HTR-8/SVneo (cell line): ENCODE data around the gene BAHD1.

Experiments used
- DNase-seq: peaks from one replicate; pipeline ENCODE4 v3.0.0; 2011; ENCODE audit warnings: low spot score, mixed read lengths; ENCODE audit not compliant: insufficient read length
- FAIRE-seq: peaks from 2 replicates; lab custom pipeline; 2011; peaks lifted over from hg19 to GRCh38; lab: Jason Lieb, UNC

BAHD1 gene

DNA sequence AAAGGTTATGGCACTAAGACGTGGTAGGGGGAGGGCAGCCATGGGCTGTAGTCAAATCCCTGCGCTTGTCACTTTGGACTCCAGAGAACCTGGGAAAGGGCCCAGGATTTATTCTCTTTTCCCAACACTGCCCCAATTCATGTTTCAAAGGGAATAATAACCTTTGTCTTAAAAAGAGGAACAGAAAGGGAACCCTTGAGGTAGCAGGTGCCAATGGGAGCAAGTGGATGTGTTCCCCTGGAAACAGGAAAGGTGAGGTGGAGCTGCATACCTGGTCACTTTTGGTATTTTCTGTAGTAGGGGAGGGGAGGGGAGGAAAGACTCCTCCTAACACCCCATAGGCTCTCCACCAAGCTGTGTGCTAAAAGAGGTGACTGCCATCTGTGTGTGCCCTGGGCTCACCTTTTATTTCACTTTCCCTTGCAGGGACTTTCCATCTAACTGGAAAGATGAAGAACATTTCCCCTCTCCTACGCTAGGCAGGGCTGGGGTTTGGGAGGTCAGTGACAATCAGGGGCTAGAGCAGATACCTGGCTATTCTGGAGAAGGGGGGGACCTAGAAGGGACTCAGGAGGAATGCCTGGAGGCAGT is 23.9 kb downstream of the BAHD1 start:
- DNase-seq (no peak), FAIRE-seq (no peak)

DNA sequence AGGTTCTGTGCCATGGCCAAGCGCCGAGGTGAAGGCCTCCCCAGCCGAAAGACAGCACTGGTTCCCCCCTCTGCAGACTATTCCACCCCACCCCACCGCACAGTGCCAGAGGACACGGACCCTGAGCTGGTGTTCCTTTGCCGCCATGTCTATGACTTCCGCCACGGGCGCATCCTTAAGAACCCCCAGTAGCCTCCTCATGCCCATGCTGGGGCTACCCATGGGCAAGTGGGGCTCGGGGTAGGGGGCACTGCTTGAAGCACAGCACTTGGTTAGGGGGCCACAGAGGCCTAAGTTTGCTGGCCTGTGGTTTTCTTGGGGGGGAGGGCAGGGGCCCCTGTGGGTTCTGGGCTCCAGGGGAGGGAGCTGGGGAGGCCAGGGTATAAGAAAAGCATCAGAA is 25.2 kb downstream of the BAHD1 start:
- DNase-seq (no peak), FAIRE-seq (no peak)

DNA sequence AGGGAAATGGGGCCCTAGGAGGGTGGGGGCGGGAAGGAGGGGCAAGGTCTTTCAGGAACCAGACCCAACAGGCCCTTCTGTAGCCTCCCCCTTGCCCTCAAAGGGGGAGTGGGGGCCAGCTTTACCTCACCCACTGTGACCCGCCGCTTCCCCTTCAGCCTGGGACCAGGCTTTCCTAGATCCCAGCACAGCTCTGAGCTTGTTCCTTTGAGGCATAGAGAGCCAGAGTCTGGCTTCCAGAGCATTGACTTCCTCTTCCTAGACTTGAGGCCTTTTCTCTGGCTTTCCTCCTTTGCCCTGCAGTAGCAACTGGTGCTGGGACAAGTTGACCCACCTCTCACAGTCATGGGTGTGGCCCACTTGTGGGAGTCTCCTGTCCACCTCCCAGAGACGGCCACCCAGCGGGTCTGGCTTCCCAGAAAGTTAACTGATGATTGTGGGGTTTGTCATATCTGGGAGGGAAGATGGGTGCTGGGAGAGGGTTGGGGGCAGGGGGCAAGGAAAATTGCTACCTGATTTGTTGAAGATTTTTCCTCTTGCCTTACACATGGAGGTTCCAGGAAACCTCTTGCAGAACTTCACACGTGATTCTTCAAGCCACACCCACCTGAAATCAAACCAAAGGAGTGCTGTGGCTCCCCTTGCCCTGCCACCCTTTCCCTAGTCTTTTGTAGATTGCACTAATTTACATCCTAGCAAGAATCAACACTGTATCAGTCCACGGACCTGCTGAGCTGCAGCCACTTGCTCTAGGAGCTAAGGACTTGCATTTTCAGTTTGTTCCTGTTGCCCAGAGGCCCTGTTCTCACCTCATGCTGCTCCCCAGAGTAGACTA is 25.9 kb downstream of the BAHD1 start:
- no peak for DNase-seq
- no peak for FAIRE-seq

DNA sequence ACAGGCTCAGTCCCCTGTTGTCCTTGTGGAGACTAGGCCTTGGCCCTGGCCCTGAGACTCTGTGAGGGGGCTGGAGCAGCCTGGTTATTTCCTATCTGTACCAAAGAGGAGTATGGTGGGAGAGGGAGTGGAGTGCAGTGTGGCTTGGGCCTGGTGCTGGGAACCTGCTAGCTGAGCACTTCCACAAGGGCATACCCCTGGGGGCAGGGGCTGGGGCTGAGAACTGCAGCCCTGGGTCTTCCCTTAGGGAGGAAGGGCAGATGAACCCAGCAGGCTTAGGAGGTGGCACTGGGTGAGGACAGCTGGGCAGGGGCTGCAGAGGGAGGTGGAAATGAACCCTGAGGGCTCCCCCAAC is 26.5 kb downstream of the BAHD1 start:
- no peak for FAIRE-seq
- no peak for DNase-seq

DNA sequence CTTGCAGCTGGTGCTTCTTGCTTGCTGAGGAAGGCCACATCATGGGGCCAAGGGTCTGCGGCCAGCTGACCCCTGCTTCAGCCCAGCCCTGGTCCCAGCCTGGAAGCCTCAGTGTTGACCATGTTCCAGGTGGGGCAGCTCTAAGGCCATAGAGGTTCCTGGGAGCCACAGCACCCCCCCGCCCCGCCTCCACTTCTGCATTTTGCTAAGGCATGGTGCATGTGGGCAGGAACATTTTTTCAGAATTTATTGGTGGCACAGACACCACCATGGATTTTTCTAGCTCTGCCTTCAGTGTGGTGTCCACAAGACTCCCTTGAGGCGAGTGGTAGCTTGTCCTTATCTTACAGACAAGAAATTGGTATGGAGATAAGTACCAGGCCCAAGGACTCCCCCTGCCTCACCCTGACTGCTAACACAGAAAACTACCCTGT is 28.2 kb downstream of the BAHD1 start:
- no peak for FAIRE-seq
- DNase-seq = no peak

DNA sequence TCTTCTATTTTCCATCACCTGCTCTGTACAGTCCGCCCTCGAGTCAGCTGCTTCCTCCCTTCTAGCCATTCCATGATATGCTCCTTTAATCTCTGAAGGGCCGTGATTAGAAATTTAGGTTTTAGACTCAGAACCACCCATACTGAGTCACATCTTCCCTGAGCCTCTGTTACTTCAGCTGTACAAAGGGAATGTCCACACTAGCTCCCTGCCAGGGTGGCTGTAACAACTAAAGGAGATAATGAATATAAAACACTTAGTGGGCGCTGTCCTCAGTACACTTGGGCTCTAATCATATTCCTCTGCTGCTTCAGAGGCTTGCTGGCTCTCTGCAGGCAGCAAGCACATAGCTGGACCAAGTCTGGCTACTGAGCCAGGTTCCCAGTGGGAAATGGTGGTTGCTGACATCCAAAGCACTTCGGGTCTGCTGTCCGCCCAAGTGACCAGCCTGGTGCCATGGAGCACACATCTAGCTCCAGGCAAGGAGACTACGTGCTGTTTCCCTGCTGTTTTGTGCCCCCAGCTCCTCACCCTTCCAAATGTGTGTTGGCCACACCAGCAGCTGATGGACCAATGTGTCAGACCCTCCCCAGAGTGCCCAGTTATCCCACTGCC is 29.1 kb downstream of the BAHD1 start:
- no peak for DNase-seq
- FAIRE-seq = no peak

DNA sequence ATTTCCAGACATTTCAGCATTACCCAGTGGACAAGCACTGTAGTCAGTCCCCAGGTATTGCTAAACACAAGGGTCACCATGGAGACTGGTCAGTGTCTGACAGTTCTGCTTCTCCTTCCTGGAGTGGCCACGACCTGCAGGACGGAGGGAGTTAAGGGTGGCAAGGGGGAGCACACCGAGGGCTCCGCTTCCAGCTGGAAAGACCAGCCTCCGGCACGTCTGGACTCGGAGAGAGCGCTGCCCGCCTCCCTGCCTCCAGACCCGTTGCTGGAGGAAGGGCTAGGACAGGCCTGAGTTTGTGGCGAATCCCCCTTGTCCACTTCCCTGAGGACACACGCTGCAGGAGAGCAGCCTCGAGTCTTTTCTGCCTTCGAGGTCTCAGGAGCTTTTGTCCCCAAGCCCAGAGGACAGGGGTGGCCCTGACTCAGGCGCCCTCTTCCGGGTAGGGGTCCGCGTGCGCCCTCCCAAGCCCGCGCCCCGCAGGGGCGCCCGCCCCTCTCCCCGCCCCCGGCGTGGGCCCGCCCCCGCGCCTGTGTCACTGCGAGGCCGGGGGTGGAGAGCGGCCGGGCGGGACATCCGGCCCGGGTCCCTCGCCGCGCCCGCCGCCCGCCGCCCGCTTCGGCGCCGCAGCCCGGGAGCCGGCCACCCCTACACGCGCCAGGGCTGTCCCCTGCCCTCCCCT is 29.8 kb downstream of the BAHD1 start, which contains the start of gene CHST14:
Gene CHST14, plus strand, starts transcription at position 562 of the 682 bp plus-strand sequence. CDS start 230 bp downstream, outside the sequence.
- FAIRE-seq = peak; percentile 69
- DNase-seq = peak; percentile 70

DNA sequence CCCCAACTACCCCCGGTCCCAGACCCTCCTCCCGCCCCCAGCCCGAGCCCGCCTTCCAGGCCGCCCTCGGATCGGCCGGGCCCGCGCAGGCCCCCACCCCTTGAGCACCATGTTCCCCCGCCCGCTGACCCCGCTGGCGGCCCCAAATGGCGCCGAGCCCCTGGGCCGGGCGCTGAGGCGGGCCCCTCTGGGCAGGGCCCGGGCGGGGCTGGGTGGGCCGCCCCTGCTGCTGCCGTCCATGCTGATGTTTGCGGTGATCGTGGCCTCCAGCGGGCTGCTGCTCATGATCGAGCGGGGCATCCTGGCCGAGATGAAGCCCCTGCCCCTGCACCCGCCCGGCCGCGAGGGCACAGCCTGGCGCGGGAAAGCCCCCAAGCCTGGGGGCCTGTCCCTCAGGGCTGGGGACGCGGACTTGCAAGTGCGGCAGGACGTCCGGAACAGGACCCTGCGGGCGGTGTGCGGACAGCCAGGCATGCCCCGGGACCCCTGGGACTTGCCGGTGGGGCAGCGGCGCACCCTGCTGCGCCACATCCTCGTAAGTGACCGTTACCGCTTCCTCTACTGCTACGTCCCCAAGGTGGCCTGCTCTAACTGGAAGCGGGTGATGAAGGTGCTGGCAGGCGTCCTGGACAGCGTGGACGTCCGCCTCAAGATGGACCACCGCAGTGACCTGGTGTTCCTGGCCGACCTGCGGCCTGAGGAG is 30.5 kb downstream of the BAHD1 start:
- FAIRE-seq = peak; percentile 64
- DNase-seq = no peak

DNA sequence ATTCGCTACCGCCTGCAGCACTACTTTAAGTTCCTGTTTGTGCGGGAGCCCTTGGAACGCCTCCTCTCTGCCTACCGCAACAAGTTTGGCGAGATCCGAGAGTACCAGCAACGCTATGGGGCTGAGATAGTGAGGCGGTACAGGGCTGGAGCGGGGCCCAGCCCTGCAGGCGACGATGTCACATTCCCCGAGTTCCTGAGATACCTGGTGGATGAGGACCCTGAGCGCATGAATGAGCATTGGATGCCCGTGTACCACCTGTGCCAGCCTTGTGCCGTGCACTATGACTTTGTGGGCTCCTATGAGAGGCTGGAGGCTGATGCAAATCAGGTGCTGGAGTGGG is 31.0 kb downstream of the BAHD1 start:
- peak; percentile 42 for FAIRE-seq
- no peak for DNase-seq

DNA sequence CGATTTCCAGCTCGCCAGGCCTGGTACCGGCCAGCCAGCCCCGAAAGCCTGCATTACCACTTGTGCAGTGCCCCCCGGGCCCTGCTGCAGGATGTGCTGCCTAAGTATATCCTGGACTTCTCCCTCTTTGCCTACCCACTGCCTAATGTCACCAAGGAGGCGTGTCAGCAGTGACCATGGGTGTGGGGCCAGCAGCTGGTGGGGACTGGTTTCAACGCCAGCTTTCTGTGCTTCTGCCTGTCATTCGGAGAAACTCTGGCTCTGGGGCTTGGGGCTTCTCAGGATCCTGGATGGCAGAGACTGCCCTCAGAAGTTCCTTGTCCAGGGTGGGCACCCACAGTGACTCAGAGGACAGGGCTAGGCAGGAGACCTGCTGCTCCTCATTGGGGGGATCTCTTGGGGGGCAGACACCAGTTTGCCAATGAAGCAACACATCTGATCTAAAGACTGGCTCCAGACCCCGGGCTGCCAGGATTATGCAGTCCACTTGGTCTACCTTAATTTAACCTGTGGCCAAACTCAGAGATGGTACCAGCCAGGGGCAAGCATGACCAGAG is 31.5 kb downstream of the BAHD1 start:
- FAIRE-seq = no peak
- no peak for DNase-seq

DNA sequence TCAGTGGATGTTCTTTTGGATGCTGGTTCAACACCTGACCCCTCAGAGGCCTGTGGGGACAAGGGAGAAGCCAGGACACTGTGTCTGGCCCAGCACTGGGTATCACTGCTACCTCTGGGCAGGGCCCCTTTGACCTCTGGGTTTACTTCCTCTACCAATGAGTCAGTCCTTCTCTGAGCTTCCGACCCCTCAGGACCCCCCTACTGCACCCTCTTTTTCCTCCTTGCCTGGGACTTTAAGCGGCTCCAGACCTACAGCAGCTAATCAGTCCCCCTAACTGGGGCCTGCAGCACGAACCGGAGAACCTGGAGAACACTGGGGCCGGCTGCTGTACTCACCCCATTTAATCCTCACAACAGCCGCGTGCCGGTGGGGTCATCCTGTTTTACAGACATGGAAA is 33.8 kb downstream of the BAHD1 start:
- FAIRE-seq = no peak
- no peak for DNase-seq

DNA sequence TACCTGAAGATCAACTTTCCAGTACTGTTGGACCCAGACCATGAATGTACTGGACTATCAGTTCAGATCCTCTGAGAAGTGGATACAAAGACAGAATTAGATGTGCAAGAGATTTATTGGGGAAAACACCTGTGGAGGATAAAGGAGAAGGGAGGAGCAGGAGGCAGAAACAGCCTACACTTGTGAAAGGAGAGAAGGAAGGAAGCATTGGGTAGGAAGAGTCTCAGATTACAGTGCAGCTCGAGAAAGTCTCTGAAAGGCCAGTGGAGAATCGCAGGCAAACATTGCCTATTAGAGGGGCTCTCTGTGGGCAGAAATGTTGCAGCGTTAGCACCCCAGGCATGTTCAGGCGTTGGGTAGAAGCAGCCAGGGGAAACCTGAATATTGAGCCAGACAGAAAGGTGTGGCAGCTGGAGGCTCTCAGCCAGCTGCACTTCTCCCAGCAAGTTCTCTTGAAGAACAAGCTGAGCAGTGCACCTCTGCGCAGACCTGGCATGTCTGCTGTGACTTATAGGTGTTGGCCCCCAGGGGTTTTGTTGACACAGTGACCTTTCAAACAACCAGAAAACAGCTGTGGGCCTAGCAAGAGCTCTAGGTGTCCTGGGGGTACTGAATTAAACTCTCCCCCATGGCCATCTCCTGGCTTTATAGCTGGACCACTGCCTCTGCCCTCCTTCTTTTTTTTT is 37.0 kb downstream of the BAHD1 start:
- FAIRE-seq = no peak
- DNase-seq = no peak

DNA sequence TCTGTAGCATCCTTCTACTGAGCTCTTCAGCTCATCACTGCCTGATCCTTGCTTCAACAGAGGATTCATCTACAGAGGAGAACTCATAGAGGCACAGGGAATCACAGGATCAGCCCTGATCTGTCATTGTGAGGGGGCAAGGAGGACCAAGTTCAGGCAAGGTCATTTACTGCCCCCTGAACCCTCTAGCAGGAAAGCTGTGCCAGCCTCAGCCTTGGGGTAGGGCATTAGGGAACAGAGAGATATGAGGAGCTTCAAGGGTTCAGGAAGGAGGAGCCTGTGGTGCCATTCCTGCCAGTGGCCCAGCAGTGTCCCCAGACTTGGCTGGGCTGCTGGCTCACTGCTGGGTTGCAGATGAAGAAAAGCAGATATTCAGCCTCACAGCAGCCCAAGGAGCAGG is 38.3 kb downstream of the BAHD1 start:
- FAIRE-seq = no peak
- DNase-seq = no peak

DNA sequence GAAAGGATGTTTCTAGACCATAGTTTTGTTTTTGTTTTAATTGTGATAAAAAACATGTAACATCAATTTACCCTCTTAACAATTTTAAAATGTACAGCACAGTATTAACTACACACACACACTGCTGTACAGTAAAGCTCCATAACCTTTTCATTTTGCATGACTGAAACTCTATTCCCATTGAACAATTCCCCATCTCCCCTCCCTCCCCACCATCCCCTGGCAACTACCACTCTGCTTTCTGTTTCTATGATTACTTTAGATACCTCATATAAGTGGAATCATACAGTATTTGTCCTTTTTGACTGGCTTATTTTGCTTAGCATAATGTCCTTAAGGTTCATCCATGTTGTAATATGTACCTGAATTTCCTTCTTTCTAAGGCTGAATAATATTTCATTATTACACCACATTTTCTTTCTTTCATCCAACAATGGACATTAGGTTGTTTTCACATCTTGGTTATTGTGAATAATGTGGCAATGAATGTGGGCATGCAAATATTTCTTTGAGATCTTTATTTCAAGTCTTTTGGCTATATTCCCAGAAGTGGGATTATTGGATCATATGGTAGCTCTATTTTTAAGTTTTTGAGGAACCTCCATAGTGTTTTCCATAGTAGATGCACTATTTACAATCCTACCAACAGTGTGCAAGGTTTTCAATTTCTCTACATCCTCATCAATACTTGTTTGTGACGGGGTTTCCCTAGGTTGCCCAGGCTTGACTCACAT is 40.8 kb downstream of the BAHD1 start:
- FAIRE-seq (no peak), DNase-seq (no peak)

DNA sequence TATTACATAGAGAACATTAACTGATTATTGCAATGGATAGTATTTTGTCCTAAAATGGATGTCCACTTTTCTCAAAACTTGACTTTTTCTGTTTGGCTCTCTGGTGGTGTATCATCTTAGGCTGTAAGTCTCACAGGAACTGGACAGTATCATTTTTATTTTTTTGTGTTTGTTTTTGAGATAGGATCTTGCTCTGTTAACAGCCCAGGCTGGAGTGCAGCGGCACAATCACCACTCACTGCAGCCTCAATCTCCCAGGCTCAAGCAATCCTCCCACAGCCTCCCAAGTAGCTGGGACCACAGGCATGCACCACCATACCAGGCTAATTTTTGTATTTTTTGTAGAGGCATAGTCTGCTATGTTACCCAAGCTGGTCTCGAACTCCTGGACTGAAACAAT is 43.2 kb downstream of the BAHD1 start:
- DNase-seq = no peak
- no peak for FAIRE-seq

DNA sequence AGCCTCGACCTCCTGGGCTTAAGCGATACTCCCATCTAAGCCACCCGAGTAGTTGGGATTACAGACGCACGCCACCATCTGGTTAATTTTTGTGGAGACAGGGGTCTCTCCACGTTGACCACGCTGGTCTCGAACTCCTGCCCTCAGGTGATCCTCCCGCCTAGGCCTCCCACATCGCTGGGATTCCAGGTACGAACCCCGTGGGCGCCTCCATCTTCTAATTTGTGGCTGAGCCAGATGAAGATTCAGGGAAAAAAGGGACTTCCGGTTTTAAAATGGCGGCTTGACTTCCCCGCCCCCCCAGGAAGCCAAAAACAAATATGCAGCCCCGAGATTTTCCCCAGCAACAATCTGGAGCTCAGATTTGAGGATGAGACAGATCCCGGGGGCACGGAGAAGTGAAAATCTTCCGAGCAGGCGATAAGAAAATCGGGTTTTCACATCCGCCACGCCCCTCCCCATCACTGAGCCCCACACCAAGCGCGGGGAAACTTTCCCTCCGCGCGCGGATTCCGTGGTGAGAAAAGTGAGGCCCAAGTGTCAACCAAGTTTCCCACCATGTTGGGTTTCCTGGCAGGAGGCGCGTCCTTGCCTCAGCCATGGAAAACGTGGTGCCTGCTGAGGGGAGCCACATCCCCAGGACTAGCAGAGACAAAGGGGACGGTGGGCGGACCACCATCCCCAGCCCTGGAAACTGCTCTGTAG is 45.5 kb downstream of the BAHD1 start:
- no peak for FAIRE-seq

DNA sequence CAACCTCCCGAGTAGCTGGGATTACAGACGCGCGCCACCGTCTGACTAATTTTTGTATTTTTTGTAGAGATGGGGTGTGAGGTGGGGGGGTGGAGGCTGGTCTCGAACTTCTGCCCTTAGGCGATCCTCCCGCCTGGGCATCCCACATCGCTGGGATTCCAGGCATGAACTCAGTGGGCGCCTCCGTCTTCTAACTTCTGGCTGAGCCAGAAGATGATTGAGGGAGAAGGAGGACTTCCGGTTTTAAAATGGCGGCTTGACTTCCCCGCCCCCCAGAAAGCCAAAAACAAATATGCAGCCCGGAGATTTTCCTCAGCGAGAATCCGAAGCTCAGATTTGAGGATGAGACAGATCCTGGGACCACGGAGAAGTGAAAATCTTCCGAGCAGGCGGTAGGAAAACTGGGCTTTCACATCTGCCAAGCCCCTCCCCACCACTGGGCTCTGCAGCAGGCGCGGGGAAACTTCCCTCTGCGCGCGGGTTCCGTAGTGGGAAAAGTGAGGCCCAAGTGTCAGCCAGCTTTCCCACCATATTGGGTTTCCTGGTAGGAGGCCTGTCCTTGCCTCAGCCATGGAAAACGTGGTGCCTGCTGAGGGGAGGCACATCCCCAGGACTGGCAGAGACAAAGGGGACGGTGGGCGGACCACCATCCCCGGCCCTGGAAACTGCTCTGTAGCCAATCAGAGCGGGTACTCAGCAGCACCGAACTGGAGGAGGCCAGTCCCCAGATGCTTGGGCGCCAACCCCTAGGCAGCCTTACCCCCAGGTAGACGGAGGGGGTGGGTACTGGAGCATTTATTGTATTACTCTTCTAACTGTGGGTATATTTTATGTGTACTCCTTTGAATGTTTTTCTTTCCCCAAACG is 47.3 kb downstream of the BAHD1 start:
- FAIRE-seq = no peak
- no peak for DNase-seq

More for the DNA sequence above, 45.5 kb downstream of the BAHD1 start:
- DNase-seq = no peak
